Endodermal cell (in vitro differentiated cells): ENCODE results near the gene GNAS-AS1. TPM values are rescaled to one million over a fixed set of nuclear protein-coding genes. Genes with fewer than 3 reads are reported as not detected.

ENCODE experiments used
- DNase-seq: peaks from one replicate; pipeline ENCODE4 v3.0.0-alpha.2; 2017
- H3K27ac ChIP-seq: 2 replicates; pipeline ENCODE4 v1.5.1; 2013; ENCODE audit warnings: mild to moderate bottlenecking, low read depth, low read length, moderate library complexity
- H3K27me3 ChIP-seq: 2 replicates; pipeline ENCODE4 v1.6.1; 2013; ENCODE audit warnings: mild to moderate bottlenecking, low read length, moderate library complexity; ENCODE audit not compliant: insufficient read depth, control insufficient read depth, poor library complexity, severe bottlenecking
- H3K36me3 ChIP-seq: 2 replicates; pipeline ENCODE4 v1.7.0; 2013; ENCODE audit warnings: mild to moderate bottlenecking, low read length, moderate library complexity; ENCODE audit not compliant: control insufficient read depth, insufficient read depth
- H3K4me1 ChIP-seq: one replicate; pipeline ENCODE4 v1.7.0; 2013; ENCODE audit warnings: low read length; ENCODE audit not compliant: control insufficient read depth, insufficient read depth
- H3K4me3 ChIP-seq: 2 replicates; pipeline ENCODE4 v1.5.1; 2013; ENCODE audit warnings: mild to moderate bottlenecking, low read length, moderate library complexity
- H3K9ac ChIP-seq: 2 replicates; pipeline ENCODE4 v1.6.1; 2013; ENCODE audit warnings: mild to moderate bottlenecking, low read length, moderate library complexity; ENCODE audit not compliant: poor library complexity, severe bottlenecking; ENCODE audit errors: extremely low read depth
- H3K9me3 ChIP-seq: 2 replicates; pipeline ENCODE4 v1.6.1; 2013; ENCODE audit warnings: mild to moderate bottlenecking, low read length, moderate library complexity; ENCODE audit not compliant: control insufficient read depth
- H3K27ac Mint-ChIP-seq: 2 replicates; pipeline ENCODE4 v1.8.0; 2020; ENCODE audit warnings: mixed read lengths
- H3K27me3 Mint-ChIP-seq: 2 replicates; pipeline ENCODE4 v1.8.0; 2021; ENCODE audit warnings: mild to moderate bottlenecking, mixed read lengths; ENCODE audit not compliant: insufficient read depth
- H3K36me3 Mint-ChIP-seq: 2 replicates; pipeline ENCODE4 v1.8.0; 2020; ENCODE audit warnings: low read depth, mixed read lengths
- H3K4me1 Mint-ChIP-seq: 2 replicates; pipeline ENCODE4 v1.8.0; 2020; ENCODE audit warnings: mixed read lengths
- H3K4me3 Mint-ChIP-seq: 2 replicates; pipeline ENCODE4 v1.8.0; 2020; ENCODE audit warnings: mild to moderate bottlenecking, moderate library complexity, mixed read lengths
- H3K9me3 Mint-ChIP-seq: 2 replicates; pipeline ENCODE4 v1.8.0; 2020; ENCODE audit warnings: mild to moderate bottlenecking, mixed read lengths
- WGBS, 2 experiments: methylation state at CpG; one replicate each; pipeline versions ENCODE4 v1.1.5 to v1.1.7; 2013; ENCODE audit warnings: missing lambda C conversion rate in 2 of 2, mixed read lengths in 1 of 2; ENCODE audit not compliant: insufficient coverage in 1 of 2, insufficient read length in 1 of 2; 5-methylcytosine and 5-hydroxymethylcytosine counted together
- microRNA-seq: library from miRNA; unstranded; fragments of <30 nt; microRNA quantifications from one replicate; pipeline ENCODE4 v1.2.0, GENCODE V29; 2020; ENCODE audit warnings: borderline microRNAs expressed
- total RNA-seq, 2 donors: library from RNA; stranded (reverse); fragmentation: NEBNext Ultra II Directional in 1 of 2; extraction: Animal tissue kit (Norgen Biotek cat#: 25700) in 1 of 2; gene quantifications; 2 replicates in 1 of 2; 3 replicates in 1 of 2; pipeline ENCODE4 v1.2.1, GENCODE V29; 2021
- TF ChIP-seq, protein P1 (sequence below): fragments of 200-600 bp; sonication (generic); conservative IDR thresholded peaks from 2 replicates; pipeline ENCODE4 v1.5.0; 2021; ENCODE audit warnings: antibody characterized with exemption, mild to moderate bottlenecking

Gene GNAS-AS1
- total RNA-seq, 2 donors from 2014 or later, result 9.3 to 9.7 TPM

DNA sequence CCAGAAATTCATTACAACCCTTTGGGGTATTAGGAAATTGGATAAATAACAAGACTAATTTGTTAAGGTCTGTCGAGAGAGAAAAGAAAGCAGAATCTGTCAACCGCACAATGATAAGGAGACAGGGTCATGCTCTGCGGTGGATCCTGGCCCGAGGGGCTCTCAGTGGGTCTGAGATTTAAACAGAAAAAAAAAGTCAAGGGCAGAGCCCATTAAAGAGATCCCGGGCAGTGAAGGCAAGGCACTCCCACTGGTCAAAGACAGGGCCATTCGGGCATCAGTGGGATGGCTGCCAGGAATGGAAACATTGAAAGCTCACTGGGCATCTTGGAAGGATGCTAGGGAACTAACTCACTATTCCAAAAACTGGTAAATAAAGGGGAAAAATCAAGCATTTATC lies 77.9 kb downstream of the GNAS-AS1 start:
- no peaks in the 10 kb centered on the region for H3K4me1 ChIP-seq
- H3K4me3 Mint-ChIP-seq, result no peak overlapping the region
- no peaks in the 10 kb centered on the region for H3K36me3 ChIP-seq
- TF ChIP-seq, protein P1, sequence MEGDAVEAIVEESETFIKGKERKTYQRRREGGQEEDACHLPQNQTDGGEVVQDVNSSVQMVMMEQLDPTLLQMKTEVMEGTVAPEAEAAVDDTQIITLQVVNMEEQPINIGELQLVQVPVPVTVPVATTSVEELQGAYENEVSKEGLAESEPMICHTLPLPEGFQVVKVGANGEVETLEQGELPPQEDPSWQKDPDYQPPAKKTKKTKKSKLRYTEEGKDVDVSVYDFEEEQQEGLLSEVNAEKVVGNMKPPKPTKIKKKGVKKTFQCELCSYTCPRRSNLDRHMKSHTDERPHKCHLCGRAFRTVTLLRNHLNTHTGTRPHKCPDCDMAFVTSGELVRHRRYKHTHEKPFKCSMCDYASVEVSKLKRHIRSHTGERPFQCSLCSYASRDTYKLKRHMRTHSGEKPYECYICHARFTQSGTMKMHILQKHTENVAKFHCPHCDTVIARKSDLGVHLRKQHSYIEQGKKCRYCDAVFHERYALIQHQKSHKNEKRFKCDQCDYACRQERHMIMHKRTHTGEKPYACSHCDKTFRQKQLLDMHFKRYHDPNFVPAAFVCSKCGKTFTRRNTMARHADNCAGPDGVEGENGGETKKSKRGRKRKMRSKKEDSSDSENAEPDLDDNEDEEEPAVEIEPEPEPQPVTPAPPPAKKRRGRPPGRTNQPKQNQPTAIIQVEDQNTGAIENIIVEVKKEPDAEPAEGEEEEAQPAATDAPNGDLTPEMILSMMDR, result no peak
- H3K9me3 Mint-ChIP-seq, result no peaks in the 10 kb centered on the region
- no peak overlapping the region for H3K27ac ChIP-seq
- H3K9ac ChIP-seq, result no peak overlapping the region
- no peaks in the 10 kb centered on the region for H3K9me3 ChIP-seq
- H3K27ac Mint-ChIP-seq, result no peak overlapping the region
- peaks cover 22% of the 10 kb centered on the region for H3K27me3 Mint-ChIP-seq
- H3K36me3 Mint-ChIP-seq, result no peaks in the 10 kb centered on the region
- no peak for DNase-seq
- no peak overlapping the region for H3K4me3 ChIP-seq
- 77 to 83% methylated on average over 6 of the region's 6 CpGs for WGBS, 2 experiments
- no peaks in the 10 kb centered on the region for H3K4me1 Mint-ChIP-seq
- no peaks in the 10 kb centered on the region for H3K27me3 ChIP-seq

Small RNA genes within 50 kb of the gene (microRNA-seq; reads per million reads assigned to microRNA genes)
- gene MIR298, result not detected

Other genes starting within 250 kb of the GNAS-AS1 start
- 100 to 1,000 TPM in 1 of 2 donors, 10 to 100 TPM in 1; 91.6 to 114 TPM for gene STX16, start 199.6 kb downstream of the GNAS-AS1 start, total RNA-seq
- 10 to 100 TPM; 52.9 to 72.8 TPM for gene NPEPL1, start 158.1 kb downstream of the GNAS-AS1 start, total RNA-seq
- 1,000 to 10,000 TPM; 1,246 to 1,267 TPM for gene GNAS, start 1.8 kb upstream of the GNAS-AS1 start, total RNA-seq
- gene NELFCD, start 130.4 kb upstream of the GNAS-AS1 start, total RNA-seq, result 10 to 100 TPM; 66.6 to 72.5 TPM
- 10 to 100 TPM; 55.9 to 76.6 TPM for gene CTSZ, start 156.4 kb upstream of the GNAS-AS1 start, total RNA-seq
- gene TUBB1, start 168.5 kb upstream of the GNAS-AS1 start, total RNA-seq, result not detected
- gene ATP5F1E, start 181.4 kb upstream of the GNAS-AS1 start, total RNA-seq, result 10 to 100 TPM; 52.6 to 62.6 TPM
- gene PRELID3B, start 191.9 kb upstream of the GNAS-AS1 start, total RNA-seq, result 10 to 100 TPM; 48.6 to 50.8 TPM